ENCODE results near the gene PHF23. TPM values are rescaled to one million over a fixed set of nuclear protein-coding genes. Genes with fewer than 3 reads are reported as not detected.

Gene PHF23
- total and polyA plus RNA-seq, 9 of the 15 experiments (the other 6 are each of a cell fraction or from before 2014, with no cell fraction given): 7.4 to 87.5 (median 33.7) TPM

DNA sequence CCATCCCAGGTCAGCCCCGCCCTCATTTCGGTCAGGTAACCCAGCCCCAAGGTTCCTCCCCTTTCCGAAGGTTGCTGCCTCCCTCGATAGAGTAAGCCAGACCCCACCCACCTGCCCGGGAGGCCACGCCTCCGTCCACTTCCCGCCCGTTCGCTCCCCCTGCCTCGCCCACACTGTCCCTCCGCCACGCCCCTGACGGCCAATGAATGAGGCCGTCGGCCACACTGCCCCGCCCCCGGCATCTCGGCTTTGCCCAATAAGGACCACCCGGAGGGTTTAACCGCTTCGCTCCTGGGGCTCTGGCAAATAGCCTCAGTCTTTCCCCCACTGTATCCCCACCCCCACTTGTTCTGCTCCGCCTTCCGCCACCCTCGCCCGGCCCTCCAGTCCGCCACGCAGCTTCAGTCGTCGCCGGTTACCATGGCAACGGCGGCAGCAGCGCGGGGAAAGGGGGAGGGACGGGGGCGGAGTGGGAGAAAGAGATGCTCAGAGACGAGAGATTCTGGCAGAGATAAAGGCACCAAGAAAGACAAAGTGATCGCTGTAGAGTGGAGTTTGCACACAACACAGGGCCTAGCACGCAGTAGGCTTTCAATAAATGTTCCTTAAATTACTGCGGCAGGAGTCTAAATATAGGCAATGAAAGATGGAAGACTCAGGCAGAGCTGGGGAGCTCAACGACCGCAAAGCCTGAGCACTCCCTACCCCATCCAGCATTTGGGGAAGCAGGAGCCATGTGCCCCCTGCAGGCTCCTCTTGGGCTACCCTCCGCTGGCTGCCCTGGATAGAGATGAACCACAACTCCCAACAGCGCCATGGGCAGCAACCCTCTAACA lies 24.7 kb downstream of the PHF23 start:
- H3K36me3 ChIP-seq (ENCODE audit: control insufficient read depth, insufficient read depth, low read length): no peaks in the 10 kb centered on the region
- CTCF ChIA-PET (ENCODE audit: low intra/inter-chr PET ratio): no interaction called here
- FAIRE-seq: no peak
- peak overlapping the region; percentile 55; the same call in 2 of the 3 replicates for H3K27ac ChIP-seq (ENCODE audit: extremely low read depth, low read depth, low read length)
- intact Hi-C loops (cut with micrococcal nuclease) (no loop called here), in situ Hi-C loops (cut with MboI) (no loop called here)
- no peaks in the 10 kb centered on the region; the same call in 1 of the 2 replicates for H4K20me1 ChIP-seq (replicated peaks; ENCODE audit: control insufficient read depth, insufficient read depth, low read length)
- H3K9me3 ChIP-seq (replicated peaks; ENCODE audit: control insufficient read depth, insufficient read depth, low read depth, low read length): no peaks in the 10 kb centered on the region
- H3K79me2 ChIP-seq (ENCODE audit: control insufficient read depth, insufficient read depth, low read length): peaks cover 37% of the 10 kb centered on the region
- WGBS (ENCODE audit: insufficient coverage, low coverage, missing lambda C conversion rate): under 1% methylated on average over 33 of the region's 45 CpGs
- peaks cover 34 to 42% of the 10 kb centered on the region in 2 experiments for H3K4me1 ChIP-seq (replicated peaks in 1 of 2; ENCODE audit: control insufficient read depth in 2 of 2, insufficient read depth in 2 of 2, low read length in 2 of 2)
- H3K9ac ChIP-seq (ENCODE audit: insufficient read depth in 1 of 2, low read depth in 2 of 2, low read length in 2 of 2): 0 out of 4 replicates have a peak overlapping the region, but pooled peaks of 1 of the 2 experiments have one; percentile 38
- peak overlapping the region; percentile 43 for H3K4me3 ChIP-seq
- H2AFZ ChIP-seq (ENCODE audit: low read depth, low read length): peak overlapping the region; percentile 75
- H3K9me1 ChIP-seq (ENCODE audit: control insufficient read depth, insufficient read depth, low read length): no peaks in the 10 kb centered on the region
- ATAC-seq: peak; percentile 92
- no peaks in the 10 kb centered on the region for H3K27me3 ChIP-seq (ENCODE audit: control insufficient read depth in 2 of 2, insufficient read depth in 2 of 2, low read length in 2 of 2)
- no TSS peak for BruUV-seq (replicated peaks)
- POLR2A ChIA-PET: interaction anchor here (0.6 to 1.3 kb wide), 2 partner anchors 28 to 436 kb away, joined by 3 to 4 read pairs; partner anchors contain the start of gene GABARAP
- H3K4me2 ChIP-seq (ENCODE audit: insufficient read depth, low read length): peak overlapping the region; percentile 85
- peak; percentile 87 to 97 (median 93) for DNase-seq (ENCODE audit: extremely low read depth in 1 of 4, low spot score in 3 of 4)
- TF ChIP-seq TAF15 (IDR thresholded peaks at IDR 0.05; ENCODE audit: low read depth, low read length) (no peak), ZNF41 (CRISPR knock-in tag; conservative IDR thresholded peaks at IDR 0.05) (no peak), ZSCAN32 (CRISPR knock-in tag; IDR thresholded peaks at IDR 0.05) (no peak), SMARCB1 (IDR thresholded peaks at IDR 0.05; ENCODE audit: insufficient read length, low read depth) (no peak), CEBPG (CRISPR knock-in tag; IDR thresholded peaks at IDR 0.05) (no peak), CEBPG (tag; conservative IDR thresholded peaks at IDR 0.05 in 1 of 2, IDR thresholded peaks at IDR 0.05 in 1 of 2) (0 out of 4 replicates have a peak, but pooled peaks of 1 of the 2 experiments have one; percentile 3), ASH1L (IDR thresholded peaks at IDR 0.05; ENCODE audit: borderline replicate concordance, low read depth, partially characterized antibody) (no peak), SREBF2 (CRISPR knock-in tag; IDR thresholded peaks at IDR 0.05) (no peak), ZNF551 (CRISPR knock-in tag; IDR thresholded peaks at IDR 0.05) (no peak), TCF3 (CRISPR knock-in tag; IDR thresholded peaks at IDR 0.05) (no peak), ARNT (IDR thresholded peaks at IDR 0.05) (no peak), TEAD2 (tag; IDR thresholded peaks at IDR 0.05) (no peak)
- TF ChIP-seq, protein P1, sequence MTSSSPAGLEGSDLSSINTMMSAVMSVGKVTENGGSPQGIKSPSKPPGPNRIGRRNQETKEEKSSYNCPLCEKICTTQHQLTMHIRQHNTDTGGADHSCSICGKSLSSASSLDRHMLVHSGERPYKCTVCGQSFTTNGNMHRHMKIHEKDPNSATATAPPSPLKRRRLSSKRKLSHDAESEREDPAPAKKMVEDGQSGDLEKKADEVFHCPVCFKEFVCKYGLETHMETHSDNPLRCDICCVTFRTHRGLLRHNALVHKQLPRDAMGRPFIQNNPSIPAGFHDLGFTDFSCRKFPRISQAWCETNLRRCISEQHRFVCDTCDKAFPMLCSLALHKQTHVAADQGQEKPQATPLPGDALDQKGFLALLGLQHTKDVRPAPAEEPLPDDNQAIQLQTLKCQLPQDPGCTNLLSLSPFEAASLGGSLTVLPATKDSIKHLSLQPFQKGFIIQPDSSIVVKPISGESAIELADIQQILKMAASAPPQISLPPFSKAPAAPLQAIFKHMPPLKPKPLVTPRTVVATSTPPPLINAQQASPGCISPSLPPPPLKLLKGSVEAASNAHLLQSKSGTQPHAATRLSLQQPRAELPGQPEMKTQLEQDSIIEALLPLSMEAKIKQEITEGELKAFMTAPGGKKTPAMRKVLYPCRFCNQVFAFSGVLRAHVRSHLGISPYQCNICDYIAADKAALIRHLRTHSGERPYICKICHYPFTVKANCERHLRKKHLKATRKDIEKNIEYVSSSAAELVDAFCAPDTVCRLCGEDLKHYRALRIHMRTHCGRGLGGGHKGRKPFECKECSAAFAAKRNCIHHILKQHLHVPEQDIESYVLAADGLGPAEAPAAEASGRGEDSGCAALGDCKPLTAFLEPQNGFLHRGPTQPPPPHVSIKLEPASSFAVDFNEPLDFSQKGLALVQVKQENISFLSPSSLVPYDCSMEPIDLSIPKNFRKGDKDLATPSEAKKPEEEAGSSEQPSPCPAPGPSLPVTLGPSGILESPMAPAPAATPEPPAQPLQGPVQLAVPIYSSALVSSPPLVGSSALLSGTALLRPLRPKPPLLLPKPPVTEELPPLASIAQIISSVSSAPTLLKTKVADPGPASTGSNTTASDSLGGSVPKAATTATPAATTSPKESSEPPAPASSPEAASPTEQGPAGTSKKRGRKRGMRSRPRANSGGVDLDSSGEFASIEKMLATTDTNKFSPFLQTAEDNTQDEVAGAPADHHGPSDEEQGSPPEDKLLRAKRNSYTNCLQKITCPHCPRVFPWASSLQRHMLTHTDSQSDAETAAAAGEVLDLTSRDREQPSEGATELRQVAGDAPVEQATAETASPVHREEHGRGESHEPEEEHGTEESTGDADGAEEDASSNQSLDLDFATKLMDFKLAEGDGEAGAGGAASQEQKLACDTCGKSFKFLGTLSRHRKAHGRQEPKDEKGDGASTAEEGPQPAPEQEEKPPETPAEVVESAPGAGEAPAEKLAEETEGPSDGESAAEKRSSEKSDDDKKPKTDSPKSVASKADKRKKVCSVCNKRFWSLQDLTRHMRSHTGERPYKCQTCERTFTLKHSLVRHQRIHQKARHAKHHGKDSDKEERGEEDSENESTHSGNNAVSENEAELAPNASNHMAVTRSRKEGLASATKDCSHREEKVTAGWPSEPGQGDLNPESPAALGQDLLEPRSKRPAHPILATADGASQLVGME (CRISPR knock-in tag; IDR thresholded peaks at IDR 0.05): peak; percentile 93

Data from K562 (cell line).